Activated T-cell treated with anti-CD3 and anti-CD28 coated beads, Interleukin-2, amount 50 U/mL, for 24 hours (primary cell): ENCODE data around the gene CUEDC1.
"Not testable (repeated sequence)": the region's sequence is repeated elsewhere in the genome, so short reads cannot be mapped to it uniquely, and the experiment has no call there.

Experiments
- DNase-seq: peaks from one replicate; pipeline ENCODE4 v3.0.0-alpha.2; 2020
- H3K27ac Mint-ChIP-seq: 2 replicates; pipeline ENCODE4 v1.8.0; 2020; ENCODE audit warnings: mild to moderate bottlenecking, mixed read lengths
- H3K27me3 Mint-ChIP-seq: 2 replicates; pipeline ENCODE4 v1.8.0; 2020; ENCODE audit warnings: mixed read lengths
- H3K36me3 Mint-ChIP-seq: 2 replicates; pipeline ENCODE4 v1.8.0; 2020; ENCODE audit warnings: low read depth, mixed read lengths
- H3K4me1 Mint-ChIP-seq: 2 replicates; pipeline ENCODE4 v1.8.0; 2020; ENCODE audit warnings: low read depth, mixed read lengths
- H3K4me3 Mint-ChIP-seq: 2 replicates; pipeline ENCODE4 v1.8.0; 2020; ENCODE audit warnings: mild to moderate bottlenecking, moderate library complexity, mixed read lengths
- H3K9me3 Mint-ChIP-seq: 2 replicates; pipeline ENCODE4 v1.8.0; 2020; ENCODE audit warnings: mixed read lengths

CUEDC1 gene

DNA sequence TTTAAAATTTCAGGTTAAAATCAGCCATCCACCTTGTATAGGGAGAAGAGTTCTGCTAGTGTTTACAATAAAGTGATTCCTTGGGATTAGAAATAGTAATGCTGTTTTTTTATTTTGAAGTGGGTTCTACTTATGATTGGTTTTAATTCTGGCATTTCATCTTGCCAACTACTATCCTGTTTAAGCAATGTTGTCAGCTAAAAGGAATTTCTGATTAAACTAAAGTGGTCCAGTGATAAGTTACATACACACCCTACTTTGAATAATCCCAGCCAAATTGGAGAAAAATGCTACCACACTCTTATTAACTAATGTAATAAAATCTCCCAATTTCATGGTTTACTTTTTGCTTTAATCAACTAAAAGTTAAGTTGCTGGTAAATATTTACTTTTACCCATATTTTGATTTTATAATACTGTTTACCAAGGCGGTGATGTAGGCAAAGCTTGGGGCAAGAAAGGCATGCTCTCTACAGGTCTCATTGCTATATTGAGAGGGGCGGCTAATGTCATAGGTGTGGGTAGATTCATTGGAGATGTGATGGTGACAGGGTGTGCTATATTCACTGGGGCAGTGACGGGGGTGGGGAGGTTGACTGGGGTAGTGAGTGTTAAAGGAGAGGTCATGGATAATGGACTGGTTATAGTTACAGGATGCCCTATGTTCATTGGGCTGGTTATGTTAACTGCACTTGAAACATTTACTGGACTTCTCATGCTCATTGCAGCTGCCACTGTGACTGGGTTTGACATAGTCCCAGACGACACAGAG lies 19.0 kb upstream of the CUEDC1 start:
- not testable (repeated sequence) for H3K27ac Mint-ChIP-seq, H3K4me1 Mint-ChIP-seq, H3K27me3 Mint-ChIP-seq, H3K4me3 Mint-ChIP-seq, DNase-seq, H3K9me3 Mint-ChIP-seq
- H3K36me3 Mint-ChIP-seq: peaks cover 65% of the 10 kb centered on the region

DNA sequence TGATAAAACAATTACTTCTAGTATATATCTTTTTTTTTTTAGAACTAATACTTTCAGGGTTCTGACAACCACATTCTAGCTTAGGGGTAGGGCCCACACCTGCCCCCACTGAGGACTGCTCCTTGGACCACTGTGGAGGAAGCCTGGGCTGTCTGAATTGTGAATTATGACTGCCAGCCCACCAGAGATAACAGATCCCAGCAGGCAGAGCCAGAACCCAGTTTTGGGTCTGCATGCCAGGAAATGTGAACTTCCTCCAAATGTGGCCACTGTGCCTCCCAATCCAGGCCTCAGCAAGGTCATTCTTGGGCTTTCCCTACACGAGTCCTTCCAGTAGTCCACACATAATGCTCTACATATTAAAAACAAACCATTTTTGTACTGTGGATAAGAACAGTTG lies 16.9 kb upstream of the CUEDC1 start:
- H3K4me3 Mint-ChIP-seq: no peak overlapping the region
- no peak overlapping the region for H3K27ac Mint-ChIP-seq
- no peaks in the 10 kb centered on the region for H3K27me3 Mint-ChIP-seq
- no peaks in the 10 kb centered on the region for H3K4me1 Mint-ChIP-seq
- no peak for DNase-seq
- H3K36me3 Mint-ChIP-seq: peaks cover 46% of the 10 kb centered on the region
- no peaks in the 10 kb centered on the region for H3K9me3 Mint-ChIP-seq

DNA sequence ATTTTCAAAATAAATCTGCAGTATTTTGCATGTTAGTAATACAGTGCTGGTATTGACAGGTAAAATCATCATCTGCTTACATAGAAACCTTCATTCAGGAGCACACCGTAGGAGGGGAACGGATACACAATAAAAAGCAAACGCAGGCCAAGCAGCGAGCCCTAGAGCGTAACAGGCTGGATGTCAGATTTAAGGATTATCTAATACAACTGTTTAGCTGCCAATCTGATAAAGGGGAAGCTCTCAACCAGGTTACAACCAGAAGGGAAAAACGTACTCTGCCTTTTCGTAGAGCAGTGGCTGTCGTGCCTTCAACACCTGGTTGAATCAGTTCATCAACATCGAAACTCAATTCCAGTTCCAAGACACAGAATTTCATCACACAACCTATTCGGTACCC lies 16.4 kb upstream of the CUEDC1 start:
- no peaks in the 10 kb centered on the region for H3K27me3 Mint-ChIP-seq
- no peak for DNase-seq
- peaks cover 40% of the 10 kb centered on the region for H3K36me3 Mint-ChIP-seq
- H3K27ac Mint-ChIP-seq: no peak overlapping the region
- no peaks in the 10 kb centered on the region for H3K9me3 Mint-ChIP-seq
- H3K4me1 Mint-ChIP-seq: no peaks in the 10 kb centered on the region
- H3K4me3 Mint-ChIP-seq: no peak overlapping the region

DNA sequence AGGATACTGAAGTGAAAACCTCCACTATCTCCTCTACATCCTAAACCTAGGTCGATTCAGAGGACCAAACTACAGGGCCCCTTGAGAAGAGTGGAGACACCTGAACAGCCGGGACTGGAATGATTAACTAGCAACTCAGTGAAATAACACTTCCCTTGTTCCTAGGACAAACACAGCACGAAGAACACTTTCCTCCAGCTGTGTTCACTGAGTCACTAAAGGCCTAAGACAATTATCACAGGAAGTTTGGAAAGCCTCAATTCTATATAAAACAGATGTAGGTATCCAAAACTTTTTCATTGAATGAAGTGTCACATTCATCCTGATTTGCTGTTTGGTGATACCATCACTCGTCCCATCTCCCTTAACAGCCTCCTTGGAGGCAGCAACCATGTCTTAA lies 15.5 kb upstream of the CUEDC1 start:
- Mint-ChIP-seq H3K27ac (no peak overlapping the region), H3K4me3 (no peak overlapping the region), H3K4me1 (no peaks in the 10 kb centered on the region), H3K27me3 (no peaks in the 10 kb centered on the region), H3K9me3 (no peaks in the 10 kb centered on the region), H3K36me3 (peaks cover 31% of the 10 kb centered on the region)
- DNase-seq: no peak

DNA sequence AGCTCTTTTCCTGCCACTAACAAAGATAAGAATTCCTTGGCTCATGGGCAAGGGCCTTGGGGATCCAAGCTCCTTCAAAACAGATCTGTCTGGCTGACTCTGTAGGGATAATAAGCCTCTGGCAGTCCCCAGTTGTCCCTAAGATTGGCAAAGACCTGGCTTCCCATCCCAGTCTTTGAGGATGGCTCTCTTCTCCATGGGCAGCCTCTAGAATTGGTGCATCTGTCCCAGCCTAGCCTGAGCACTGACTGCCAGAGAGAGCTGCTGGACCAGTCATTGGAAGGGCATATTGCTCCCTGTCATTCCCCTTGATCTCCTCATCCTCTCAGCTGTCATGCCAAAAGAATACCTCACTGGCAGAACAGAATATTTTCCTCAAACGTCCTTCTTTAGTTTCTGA lies 13.2 kb upstream of the CUEDC1 start:
- Mint-ChIP-seq H3K9me3 (no peaks in the 10 kb centered on the region), H3K4me3 (no peak overlapping the region), H3K36me3 (peaks cover 11% of the 10 kb centered on the region), H3K4me1 (no peaks in the 10 kb centered on the region), H3K27me3 (peaks cover 2% of the 10 kb centered on the region), H3K27ac (no peak overlapping the region)
- DNase-seq: no peak

DNA sequence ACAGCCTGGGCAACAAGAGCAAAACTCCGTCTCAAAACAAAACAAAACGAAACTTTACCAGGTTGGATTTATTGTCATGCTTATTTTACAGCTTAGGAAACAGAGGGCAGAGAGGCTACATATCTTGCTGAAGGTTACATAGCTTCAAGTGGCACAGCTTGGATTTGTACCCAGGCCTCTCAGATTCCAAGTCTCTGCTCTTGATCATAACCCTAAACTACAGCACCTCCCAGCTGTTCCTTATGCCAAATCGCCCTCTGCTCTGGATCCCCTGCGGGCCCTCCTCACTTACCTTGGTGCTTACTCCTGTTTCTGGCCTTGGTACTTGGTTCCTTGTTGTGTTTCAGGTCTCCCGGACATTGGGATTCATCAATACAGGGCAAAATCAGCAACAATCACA lies 11.7 kb upstream of the CUEDC1 start:
- Mint-ChIP-seq H3K27me3 (peaks cover 2% of the 10 kb centered on the region), H3K9me3 (no peaks in the 10 kb centered on the region), H3K4me1 (no peaks in the 10 kb centered on the region), H3K36me3 (no peaks in the 10 kb centered on the region), H3K4me3 (no peak overlapping the region), H3K27ac (no peak overlapping the region)
- no peak for DNase-seq

DNA sequence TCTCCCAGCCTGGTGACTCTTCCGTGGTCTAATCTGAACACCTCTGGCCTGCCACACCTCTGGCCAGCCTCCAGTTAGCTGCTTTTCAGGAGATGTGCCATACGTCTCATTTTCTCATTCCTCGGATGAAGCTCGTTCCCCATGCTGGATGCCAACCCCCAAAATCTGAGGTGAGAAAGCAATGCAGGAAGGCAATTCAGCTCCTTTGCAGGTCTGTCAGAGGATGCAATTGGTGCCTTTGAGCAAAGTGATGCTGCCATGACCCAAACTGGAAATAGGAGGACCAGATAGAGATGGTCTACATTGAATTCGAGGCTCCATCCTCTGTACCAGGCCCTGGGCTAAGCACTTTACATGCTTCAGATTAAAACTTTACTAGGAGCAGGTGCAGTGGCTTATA lies 11.0 kb upstream of the CUEDC1 start:
- Mint-ChIP-seq H3K27me3 (peaks cover 2% of the 10 kb centered on the region), H3K4me3 (no peak overlapping the region), H3K4me1 (no peaks in the 10 kb centered on the region), H3K9me3 (no peaks in the 10 kb centered on the region), H3K36me3 (no peaks in the 10 kb centered on the region), H3K27ac (no peak overlapping the region)
- no peak for DNase-seq

DNA sequence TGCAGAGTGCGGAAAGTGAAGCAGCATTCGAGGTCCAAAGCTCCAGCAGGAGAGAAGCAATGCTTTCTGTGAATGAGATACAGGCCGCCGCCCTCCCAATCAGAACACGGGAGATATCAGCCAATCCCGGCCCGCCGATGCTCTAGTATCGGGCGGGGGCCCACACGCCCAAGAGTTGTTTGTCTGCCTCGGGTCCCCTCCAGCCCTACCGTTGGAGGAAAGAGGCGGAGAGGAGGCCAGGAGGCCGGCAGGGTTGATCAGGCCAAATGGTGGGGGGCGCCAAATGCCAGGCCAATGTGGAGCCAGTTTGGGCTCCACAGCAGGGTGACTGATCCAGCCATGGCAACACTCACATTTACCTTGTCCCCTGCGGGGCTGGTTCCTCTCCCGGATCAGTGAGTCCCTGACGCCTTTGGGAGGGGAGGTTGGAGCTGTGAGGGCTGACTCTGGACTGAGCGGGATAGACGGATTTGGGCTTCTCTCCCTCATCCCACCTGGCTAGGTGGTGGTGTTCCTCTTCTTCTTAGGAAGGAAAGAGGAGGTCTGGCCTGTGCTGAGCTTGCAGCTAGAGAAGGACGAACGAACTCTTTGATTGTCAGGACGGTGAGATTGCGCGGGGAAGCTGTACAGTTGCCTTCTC lies 10.4 kb upstream of the CUEDC1 start:
- Mint-ChIP-seq H3K4me1 (no peaks in the 10 kb centered on the region), H3K27ac (no peak overlapping the region), H3K4me3 (no peak overlapping the region)

DNA sequence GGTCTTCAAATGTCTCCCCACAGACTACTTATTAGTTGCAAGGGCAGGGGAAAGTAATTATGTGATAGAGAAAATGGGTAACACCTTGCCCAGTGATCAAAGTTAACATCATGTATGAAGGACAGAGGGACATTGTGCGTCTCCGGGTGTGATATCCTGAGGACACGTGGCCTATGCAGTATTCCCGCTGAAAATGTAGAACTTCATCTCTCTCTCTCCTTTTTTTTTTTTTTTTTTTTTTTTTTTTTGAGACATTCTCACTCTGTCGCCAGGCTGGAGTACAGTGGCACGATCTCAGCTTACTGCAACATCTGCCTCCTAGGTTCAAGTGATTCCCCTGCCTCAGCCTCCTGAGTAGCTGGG lies 7.9 kb upstream of the CUEDC1 start:
- no peaks in the 10 kb centered on the region for H3K36me3 Mint-ChIP-seq
- no peak overlapping the region for H3K27ac Mint-ChIP-seq
- H3K4me1 Mint-ChIP-seq: no peaks in the 10 kb centered on the region
- H3K27me3 Mint-ChIP-seq: peaks cover 11% of the 10 kb centered on the region
- H3K4me3 Mint-ChIP-seq: no peak overlapping the region
- H3K9me3 Mint-ChIP-seq: no peaks in the 10 kb centered on the region
- no peak for DNase-seq

More for the DNA sequence above, 10.4 kb upstream of the CUEDC1 start:
- no peak for DNase-seq
- H3K36me3 Mint-ChIP-seq: no peaks in the 10 kb centered on the region
- H3K9me3 Mint-ChIP-seq: no peaks in the 10 kb centered on the region
- peaks cover 2% of the 10 kb centered on the region for H3K27me3 Mint-ChIP-seq

DNA sequence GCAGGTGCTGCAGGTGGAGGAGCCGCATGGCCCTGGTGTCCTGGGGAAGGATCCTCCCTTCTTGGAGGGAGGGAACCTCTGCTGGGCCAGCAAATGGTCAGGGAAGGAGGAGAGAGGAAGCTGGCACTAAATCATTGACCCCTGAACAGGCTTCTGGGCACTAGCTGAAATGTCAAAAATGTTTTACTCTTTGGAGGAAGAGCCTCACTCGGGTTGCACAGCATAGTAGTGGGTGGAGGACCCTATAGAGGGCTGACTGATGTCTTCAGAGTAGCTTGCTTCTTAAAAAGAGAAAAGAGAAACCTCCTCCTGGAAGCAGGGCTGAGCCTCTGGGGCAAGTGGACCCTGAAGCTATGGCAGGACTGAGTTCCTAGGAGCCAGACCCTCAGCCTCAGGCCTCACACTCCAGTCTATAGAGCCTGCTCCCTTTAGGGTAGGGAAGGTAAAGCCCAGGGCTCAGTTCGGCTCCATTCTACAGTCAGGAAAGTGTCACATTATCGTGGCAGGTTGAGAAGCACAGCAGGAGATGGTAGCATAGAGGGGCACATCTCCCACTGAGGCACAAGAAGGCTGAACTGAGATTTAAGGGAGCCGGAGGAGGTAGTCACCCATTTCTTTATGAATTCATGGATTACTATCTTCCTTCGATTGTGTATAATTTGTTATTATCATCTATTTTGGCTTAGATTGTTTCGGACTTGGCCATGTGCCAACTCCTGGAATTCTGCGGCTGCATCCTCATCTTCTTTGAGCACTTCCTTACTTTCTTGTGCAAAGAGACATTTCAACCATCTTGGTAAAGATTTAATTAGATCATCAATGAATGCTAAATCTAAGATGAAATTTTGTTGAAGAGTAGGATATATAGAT lies 7.3 kb upstream of the CUEDC1 start:
- Mint-ChIP-seq H3K27me3 (peaks cover 17% of the 10 kb centered on the region), H3K4me1 (no peaks in the 10 kb centered on the region), H3K9me3 (no peaks in the 10 kb centered on the region), H3K36me3 (no peaks in the 10 kb centered on the region), H3K27ac (no peak overlapping the region), H3K4me3 (no peak overlapping the region)
- DNase-seq: no peak

DNA sequence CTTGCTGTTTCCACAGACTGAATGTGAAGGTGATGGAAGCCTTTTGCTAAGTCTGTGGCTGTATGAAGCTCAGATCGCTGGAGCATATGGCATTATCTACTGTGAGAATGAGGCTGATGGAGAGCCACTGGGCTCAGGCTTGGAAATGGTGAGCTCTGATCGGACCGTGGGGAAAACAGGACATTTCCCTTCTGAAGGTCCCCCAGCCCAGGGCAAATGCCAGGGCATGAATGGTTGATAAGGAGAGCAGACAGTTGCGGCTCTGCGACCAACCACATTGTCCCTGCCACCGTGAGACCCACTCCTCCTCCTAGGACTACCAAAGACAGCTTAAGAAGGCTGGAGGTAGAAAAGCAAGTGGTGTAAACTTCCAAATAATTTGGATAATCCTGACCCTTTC lies 4.7 kb upstream of the CUEDC1 start:
- no peaks in the 10 kb centered on the region for H3K9me3 Mint-ChIP-seq
- H3K4me1 Mint-ChIP-seq: peaks cover 12% of the 10 kb centered on the region
- no peak overlapping the region for H3K27ac Mint-ChIP-seq
- peaks cover 34% of the 10 kb centered on the region for H3K27me3 Mint-ChIP-seq
- no peak for DNase-seq
- H3K36me3 Mint-ChIP-seq: no peaks in the 10 kb centered on the region
- H3K4me3 Mint-ChIP-seq: no peak overlapping the region

DNA sequence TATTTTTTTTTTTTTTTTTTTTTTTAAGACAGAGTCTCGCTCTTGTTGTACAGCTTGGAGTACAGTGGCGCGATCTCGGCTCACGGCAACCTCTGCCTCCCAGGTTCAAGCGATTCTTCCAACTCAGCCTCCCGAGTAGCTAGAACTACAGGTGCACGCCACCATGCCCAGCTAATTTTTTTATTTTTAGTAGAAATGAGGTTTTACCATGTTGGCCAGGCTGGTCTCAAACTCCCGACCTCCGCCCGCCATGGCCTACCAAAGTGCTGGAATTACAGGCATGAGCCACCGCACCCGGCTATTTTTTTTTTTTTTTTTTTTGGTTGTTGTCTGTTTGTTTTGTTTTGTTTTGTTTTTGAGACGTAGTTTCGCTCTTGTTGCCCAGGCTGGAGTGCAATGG lies 3.2 kb upstream of the CUEDC1 start:
- H3K36me3 Mint-ChIP-seq, H3K9me3 Mint-ChIP-seq, H3K4me3 Mint-ChIP-seq, DNase-seq, H3K27ac Mint-ChIP-seq: not testable (repeated sequence)
- Mint-ChIP-seq H3K27me3 (peaks cover 41% of the 10 kb centered on the region), H3K4me1 (peaks cover 16% of the 10 kb centered on the region)

DNA sequence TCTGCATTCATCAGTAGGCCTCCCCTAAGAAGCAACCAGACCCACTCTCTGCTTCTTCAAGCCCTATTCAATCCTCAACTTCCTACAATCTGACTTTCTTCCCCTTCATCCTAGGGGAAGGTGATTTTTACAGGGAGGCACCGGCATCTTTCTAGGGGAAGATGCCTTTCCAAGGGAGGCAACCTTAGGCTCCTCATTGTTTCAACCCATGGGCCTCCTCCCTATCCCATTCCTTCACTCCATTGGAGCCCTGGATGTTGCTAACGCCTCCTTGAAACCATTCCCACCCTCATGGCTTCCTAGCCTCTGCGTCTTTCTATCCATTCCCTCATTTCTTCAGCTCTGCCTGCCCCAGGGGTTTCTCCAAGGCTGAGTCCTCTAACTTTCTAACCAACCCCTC lies 2.7 kb upstream of the CUEDC1 start:
- Mint-ChIP-seq H3K27me3 (peaks cover 46% of the 10 kb centered on the region), H3K4me3 (no peak overlapping the region), H3K9me3 (no peaks in the 10 kb centered on the region), H3K36me3 (no peaks in the 10 kb centered on the region), H3K27ac (no peak overlapping the region), H3K4me1 (peaks cover 17% of the 10 kb centered on the region)
- DNase-seq: no peak

DNA sequence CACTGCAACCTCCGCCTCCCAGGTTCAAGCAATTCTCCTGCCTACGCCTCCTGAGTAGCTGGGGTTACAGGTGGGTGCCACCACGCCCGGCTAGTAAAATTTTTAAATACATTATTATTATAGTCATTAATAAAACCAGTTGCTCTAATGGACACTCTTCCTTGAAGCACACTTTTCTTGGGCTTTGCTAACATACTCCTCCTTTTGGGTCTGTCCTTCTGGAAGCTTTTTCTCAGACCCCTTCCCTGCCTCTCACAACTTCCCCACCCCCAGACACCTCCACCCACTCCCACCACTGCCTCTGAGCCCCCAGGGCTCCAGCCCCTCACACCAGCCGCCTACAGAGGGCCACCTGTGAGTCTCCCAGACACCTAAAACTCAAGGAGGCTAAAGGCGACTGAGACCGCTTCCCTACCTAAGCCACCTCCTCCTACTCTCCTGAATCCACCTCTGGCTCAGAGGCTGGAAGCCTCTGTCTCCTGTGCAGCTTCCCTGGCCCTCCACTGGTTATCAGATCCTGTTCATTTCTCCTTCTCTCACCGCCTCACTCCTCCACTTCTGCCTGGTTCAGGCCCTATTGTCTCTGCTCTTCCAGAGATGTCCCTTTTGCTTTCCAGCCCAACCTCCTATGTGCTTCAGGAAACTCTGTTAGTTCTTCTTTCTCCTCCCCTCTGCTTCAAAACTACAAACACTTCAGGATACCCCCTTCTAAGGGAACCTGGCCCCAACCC lies 2.1 kb upstream of the CUEDC1 start:
- no peaks in the 10 kb centered on the region for H3K36me3 Mint-ChIP-seq
- H3K27ac Mint-ChIP-seq: no peak overlapping the region
- H3K4me1 Mint-ChIP-seq: peaks cover 20% of the 10 kb centered on the region
- H3K27me3 Mint-ChIP-seq: peaks cover 52% of the 10 kb centered on the region
- H3K9me3 Mint-ChIP-seq: no peaks in the 10 kb centered on the region
- DNase-seq: no peak
- no peak overlapping the region for H3K4me3 Mint-ChIP-seq
